ENCODE results near the gene PTPN6. TPM values are rescaled to one million over a fixed set of nuclear protein-coding genes. Genes with fewer than 3 reads are reported as not detected.

Gene PTPN6
- polyA plus RNA-seq, 3 donors, result 449 to 764 (median 562) TPM

DNA sequence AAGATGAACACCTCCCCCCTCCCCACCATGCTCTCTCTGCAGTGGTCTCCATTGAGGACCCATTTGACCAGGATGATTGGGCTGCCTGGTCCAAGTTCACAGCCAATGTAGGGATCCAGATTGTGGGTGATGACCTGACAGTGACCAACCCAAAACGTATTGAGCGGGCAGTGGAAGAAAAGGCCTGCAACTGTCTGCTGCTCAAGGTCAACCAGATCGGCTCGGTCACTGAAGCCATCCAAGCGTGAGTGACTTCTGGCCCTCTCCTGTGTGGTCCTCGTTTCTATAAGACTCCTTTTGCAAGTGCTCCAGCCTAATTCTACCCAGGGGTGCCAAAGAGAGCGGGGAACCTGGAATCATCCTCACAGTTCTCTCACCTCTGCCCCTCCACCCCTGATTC is 29.6 kb upstream of the PTPN6 start:
- Histone ChIP-seq H3K4me1 (ENCODE audit: control insufficient read depth in 1 of 2, insufficient read depth in 2 of 2, low read length in 2 of 2) (peaks cover 31 to 33% of the 10 kb centered on the region in 2 donors), H3K9ac (ENCODE audit: insufficient read depth, low read length, poor library complexity, severe bottlenecking) (no peak overlapping the region), H3K27me3 (ENCODE audit: control insufficient read depth in 2 of 2, insufficient read depth in 2 of 2, low read length in 2 of 2) (peaks cover 0 to 30% of the 10 kb centered on the region in 2 donors), H4K20me1 (ENCODE audit: insufficient read depth, low read length) (no peaks in the 10 kb centered on the region), H3K27ac (ENCODE audit: low read depth in 1 of 2, low read length in 2 of 2) (no peak overlapping the region), H3K4me2 (replicated peaks; ENCODE audit: extremely low read depth, low read length, poor library complexity, severe bottlenecking) (no peak overlapping the region), H2AFZ (ENCODE audit: insufficient read depth, low read depth, low read length, poor library complexity, severe bottlenecking) (no peak overlapping the region), H3K36me3 (replicated peaks in 1 of 2; ENCODE audit: control insufficient read depth in 1 of 2, insufficient read depth in 2 of 2, low read length in 2 of 2) (no peaks in the 10 kb centered on the region), H3K9me3 (replicated peaks in 1 of 2; ENCODE audit: control insufficient read depth in 1 of 2, insufficient read depth in 1 of 2, low read length in 2 of 2) (no peaks in the 10 kb centered on the region), H3K79me2 (ENCODE audit: insufficient read depth, low read length) (no peaks in the 10 kb centered on the region), H3K4me3 (replicated peaks in 1 of 3; ENCODE audit: low read depth in 2 of 3, low read length in 3 of 3) (no peak overlapping the region)
- intact Hi-C loops (cut with micrococcal nuclease), result loop anchor here (5.0 kb wide), 3 partner anchors 171 to 191 kb away; partner anchors contain the start of genes C1R (in 2 of the 2) and C1RL (in 1 of the 2)
- 97% methylated on average over 7 of the region's 7 CpGs for WGBS (ENCODE audit: insufficient coverage)
- H3K4me1 Mint-ChIP-seq, result peaks cover 31% of the 10 kb centered on the region
- H3K4me3 Mint-ChIP-seq, result peak overlapping the region in 1 of 2 donors; percentile 63
- H3K27ac Mint-ChIP-seq, result peak overlapping the region in 1 of 7 donors; percentile 35
- no peak for DNase-seq
- peaks cover 43 to 48% (median 48%) of the 10 kb centered on the region in 3 donors for H3K27me3 Mint-ChIP-seq (ENCODE audit: low read depth in 3 of 3)
- TF ChIP-seq CTCF (IDR thresholded peaks at IDR 0.05), result no peak
- H3K36me3 Mint-ChIP-seq, result peaks cover 0 to 2% of the 10 kb centered on the region in 2 donors
- H3K9me3 Mint-ChIP-seq, result peaks cover 0 to 2% (median 0%) of the 10 kb centered on the region in 7 donors

DNA sequence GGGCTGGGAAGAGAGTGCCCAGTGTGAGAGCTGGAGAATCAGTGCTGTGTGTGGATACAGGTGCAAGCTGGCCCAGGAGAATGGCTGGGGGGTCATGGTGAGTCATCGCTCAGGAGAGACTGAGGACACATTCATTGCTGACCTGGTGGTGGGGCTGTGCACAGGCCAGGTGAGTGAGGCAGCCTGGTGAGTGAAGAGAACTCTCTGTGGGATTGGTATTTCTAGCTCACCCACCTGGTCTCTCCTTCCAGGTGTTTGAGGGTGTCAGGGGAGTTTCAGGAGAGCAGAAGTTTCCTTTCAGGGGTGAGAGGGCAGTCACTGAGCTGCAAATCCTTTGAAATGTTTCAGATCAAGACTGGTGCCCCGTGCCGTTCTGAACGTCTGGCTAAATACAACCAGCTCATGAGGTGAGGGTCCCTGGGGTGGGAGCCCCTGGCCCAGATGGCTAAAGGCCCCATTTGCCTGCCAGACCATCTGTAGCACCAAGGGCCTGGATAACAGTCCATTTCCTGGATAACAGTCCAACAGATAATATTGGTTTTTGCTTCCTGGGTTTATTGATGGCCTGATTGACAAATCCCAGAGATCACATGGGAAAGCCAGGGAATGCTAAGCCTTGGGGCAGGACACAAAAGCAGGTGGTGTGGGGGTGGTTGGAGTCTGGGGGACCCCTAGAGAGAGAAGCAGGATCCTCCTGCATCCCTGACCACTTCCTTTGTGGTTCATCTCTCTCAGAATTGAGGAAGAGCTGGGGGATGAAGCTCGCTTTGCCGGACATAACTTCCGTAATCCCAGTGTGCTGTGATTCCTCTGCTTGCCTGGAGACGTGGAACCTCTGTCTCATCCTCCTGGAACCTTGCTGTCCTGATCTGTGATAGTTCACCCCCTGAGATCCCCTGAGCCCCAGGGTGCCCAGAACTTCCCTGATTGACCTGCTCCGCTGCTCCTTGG is 28.9 kb upstream of the PTPN6 start:
- H3K9ac ChIP-seq (ENCODE audit: insufficient read depth, low read length, poor library complexity, severe bottlenecking), result no peak overlapping the region
- H3K36me3 Mint-ChIP-seq, result peaks cover 0 to 7% of the 10 kb centered on the region in 2 donors
- no peaks in the 10 kb centered on the region for H3K9me3 ChIP-seq (replicated peaks in 1 of 2; ENCODE audit: control insufficient read depth in 1 of 2, insufficient read depth in 1 of 2, low read length in 2 of 2)
- H3K79me2 ChIP-seq (ENCODE audit: insufficient read depth, low read length), result no peaks in the 10 kb centered on the region
- peak overlapping the region in 4 of 7 donors; percentile 54 to 70 (median 64) for H3K27ac Mint-ChIP-seq
- no peak overlapping the region for H2AFZ ChIP-seq (ENCODE audit: insufficient read depth, low read depth, low read length, poor library complexity, severe bottlenecking)
- H3K27me3 ChIP-seq (ENCODE audit: control insufficient read depth in 2 of 2, insufficient read depth in 2 of 2, low read length in 2 of 2), result peaks cover 3 to 33% of the 10 kb centered on the region in 2 donors
- 33% methylated on average over 9 of the region's 9 CpGs for WGBS (ENCODE audit: insufficient coverage)
- no peak for TF ChIP-seq CTCF (IDR thresholded peaks at IDR 0.05)
- H3K4me2 ChIP-seq (replicated peaks; ENCODE audit: extremely low read depth, low read length, poor library complexity, severe bottlenecking), result peak overlapping the region; percentile 55
- no peaks in the 10 kb centered on the region for H4K20me1 ChIP-seq (ENCODE audit: insufficient read depth, low read length)
- intact Hi-C loops (cut with micrococcal nuclease), result loop anchor here (5.0 kb wide), 3 partner anchors 170 to 190 kb away; partner anchors contain the start of genes C1R (in 2 of the 2) and C1RL (in 1 of the 2)
- peak in 2 of 3 donors; percentile 66 to 76 for DNase-seq
- peaks cover 43 to 52% (median 48%) of the 10 kb centered on the region in 3 donors for H3K27me3 Mint-ChIP-seq (ENCODE audit: low read depth in 3 of 3)
- peak overlapping the region in 2 of 3 experiments; percentile 2 to 53 for H3K4me3 ChIP-seq (replicated peaks in 1 of 3; ENCODE audit: low read depth in 2 of 3, low read length in 3 of 3)
- no peaks in the 10 kb centered on the region for H3K36me3 ChIP-seq (replicated peaks in 1 of 2; ENCODE audit: control insufficient read depth in 1 of 2, insufficient read depth in 2 of 2, low read length in 2 of 2)
- H3K4me1 ChIP-seq (ENCODE audit: control insufficient read depth in 1 of 2, insufficient read depth in 2 of 2, low read length in 2 of 2), result peaks cover 36 to 40% of the 10 kb centered on the region in 2 donors
- H3K27ac ChIP-seq (ENCODE audit: low read depth in 1 of 2, low read length in 2 of 2), result peak overlapping the region in 1 of 2 donors; percentile 7
- H3K9me3 Mint-ChIP-seq, result peaks cover 0 to 2% (median 0%) of the 10 kb centered on the region in 7 donors
- H3K4me1 Mint-ChIP-seq, result peaks cover 37% of the 10 kb centered on the region
- H3K4me3 Mint-ChIP-seq, result peak overlapping the region; percentile 67 to 92

All from CD14-positive monocyte (primary cell).